Measurements from ENCODE around the gene ATP2A3. TPM values are rescaled to one million over a fixed set of nuclear protein-coding genes. Genes with fewer than 3 reads are reported as not detected.
"Not testable (repeated sequence)": the region's sequence is repeated elsewhere in the genome, so short reads cannot be mapped to it uniquely, and the experiment has no call there.

Gene ATP2A3
- total RNA-seq, 1 experiment from 2014 or later = 13.3 TPM

- Histone ChIP-seq H3K56ac (ENCODE audit: insufficient read length, low read depth, low read length) (no peak overlapping the region), H3K4ac (ENCODE audit: low read depth, low read length) (no peak overlapping the region)
Observed at GRCh38 chr17:3949418-3949817, 14.8 kb downstream of the ATP2A3 start.

GRCh38 chr17:3948551-3948950, 15.7 kb downstream of the ATP2A3 start:
- not testable (repeated sequence) for H3K79me2 ChIP-seq (ENCODE audit: insufficient read depth, low read length); H2AFZ ChIP-seq (ENCODE audit: low read length); H3K79me1 ChIP-seq (ENCODE audit: insufficient read depth, low read depth, low read length, poor library complexity, severe bottlenecking); DNase-seq; H4K5ac ChIP-seq (ENCODE audit: insufficient read length, low read depth, low read length); H3K27ac ChIP-seq (ENCODE audit: insufficient read length, low read depth, low read length); H2AK5ac ChIP-seq (ENCODE audit: insufficient read length, low read length); H3K4ac ChIP-seq (ENCODE audit: low read depth, low read length); H3K9me3 Mint-ChIP-seq; H4K8ac ChIP-seq (replicated peaks; ENCODE audit: insufficient read length, low read depth, low read length); H3K4me3 Mint-ChIP-seq; H3K27me3 ChIP-seq (ENCODE audit: insufficient read depth, low read length); H4K20me1 ChIP-seq (ENCODE audit: control insufficient read depth, insufficient read depth, insufficient read length); H3K9ac ChIP-seq (ENCODE audit: extremely low read depth, insufficient read length, low read length); H3T11ph ChIP-seq (ENCODE audit: low read length); H4K91ac ChIP-seq (ENCODE audit: insufficient read length, low read depth, low read length); H3K36me3 Mint-ChIP-seq (ENCODE audit: insufficient read depth in 1 of 3, low read depth in 3 of 3); H3K23me2 ChIP-seq (ENCODE audit: insufficient read length, low read depth, low read length, poor library complexity, severe bottlenecking); H2BK20ac ChIP-seq (ENCODE audit: low read depth, low read length, poor library complexity, severe bottlenecking); H3K56ac ChIP-seq (ENCODE audit: insufficient read length, low read depth, low read length); H3K23ac ChIP-seq (ENCODE audit: insufficient read length, low read depth, low read length); H2BK15ac ChIP-seq (ENCODE audit: low read depth, low read length); H2BK5ac ChIP-seq (ENCODE audit: insufficient read length, low read length); H2BK12ac ChIP-seq (ENCODE audit: insufficient read length, low read depth, low read length); H3K18ac ChIP-seq (ENCODE audit: insufficient read length, low read depth, low read length); H3K9me3 ChIP-seq (ENCODE audit: control insufficient read depth, low read depth, low read length); H3K4me2 ChIP-seq (ENCODE audit: insufficient read depth, insufficient read length, low read length); H2BK120ac ChIP-seq (ENCODE audit: low read depth, low read length, poor library complexity, severe bottlenecking); H3K4me1 ChIP-seq (ENCODE audit: insufficient read depth, low read length); H3K14ac ChIP-seq (ENCODE audit: insufficient read depth, low read length)
- H3K27me3 Mint-ChIP-seq (ENCODE audit: low read depth) = peaks cover 11% of the 10 kb centered on the region
- no CpG with 5 or more reads among the region's 3 CpGs for WGBS (ENCODE audit: extremely low coverage, insufficient read length, low lambda C conversion rate)
- peak overlapping the region in 1 of 3 experiments; percentile 67; a peak in 1 of 7 replicates for H3K27ac Mint-ChIP-seq
- H3K4me1 Mint-ChIP-seq = peaks cover 9 to 14% of the 10 kb centered on the region in 2 experiments

More at GRCh38 chr17:3949418-3949817, 14.8 kb downstream of the ATP2A3 start:
- H3K79me1 ChIP-seq (ENCODE audit: insufficient read depth, low read depth, low read length, poor library complexity, severe bottlenecking) = no peaks in the 10 kb centered on the region
- TF ChIP-seq CTCF (conservative IDR thresholded peaks at IDR 0.05) = no peak
- H3K23me2 ChIP-seq (ENCODE audit: insufficient read length, low read depth, low read length, poor library complexity, severe bottlenecking) = no peaks in the 10 kb centered on the region
- H2AFZ ChIP-seq (ENCODE audit: low read length) = no peak overlapping the region
- no peak overlapping the region for H3K23ac ChIP-seq (ENCODE audit: insufficient read length, low read depth, low read length)
- no peak overlapping the region for H3K4me3 Mint-ChIP-seq
- H3K79me2 ChIP-seq (ENCODE audit: insufficient read depth, low read length) = no peaks in the 10 kb centered on the region
- no peaks in the 10 kb centered on the region for H3K4me1 ChIP-seq (ENCODE audit: insufficient read depth, low read length)
- H2BK15ac ChIP-seq (ENCODE audit: low read depth, low read length) = no peak overlapping the region
- DNase-seq = no peak
- H3K4me2 ChIP-seq (ENCODE audit: insufficient read depth, insufficient read length, low read length) = no peak overlapping the region
- no peaks in the 10 kb centered on the region for H3K27me3 ChIP-seq (ENCODE audit: insufficient read depth, low read length)
- no peak overlapping the region for H2BK12ac ChIP-seq (ENCODE audit: insufficient read length, low read depth, low read length)
- no peaks in the 10 kb centered on the region for H3K9me3 ChIP-seq (ENCODE audit: control insufficient read depth, low read depth, low read length)
- H3K4me1 Mint-ChIP-seq = peaks cover 3 to 8% of the 10 kb centered on the region in 2 experiments; a peak in 3 of 4 replicates
- no peak overlapping the region for H4K8ac ChIP-seq (replicated peaks; ENCODE audit: insufficient read length, low read depth, low read length)
- H2BK5ac ChIP-seq (ENCODE audit: insufficient read length, low read length) = no peak overlapping the region
- H2BK20ac ChIP-seq (ENCODE audit: low read depth, low read length, poor library complexity, severe bottlenecking) = no peak overlapping the region
- no peaks in the 10 kb centered on the region for H3K36me3 Mint-ChIP-seq (ENCODE audit: insufficient read depth in 1 of 3, low read depth in 3 of 3)
- H3K27me3 Mint-ChIP-seq (ENCODE audit: low read depth) = peaks cover 2% of the 10 kb centered on the region
- H3K9me3 Mint-ChIP-seq = no peaks in the 10 kb centered on the region
- H4K5ac ChIP-seq (ENCODE audit: insufficient read length, low read depth, low read length) = no peak overlapping the region
- no peak overlapping the region for H2BK120ac ChIP-seq (ENCODE audit: low read depth, low read length, poor library complexity, severe bottlenecking)
- no peak overlapping the region for H2AK5ac ChIP-seq (ENCODE audit: insufficient read length, low read length)
- H3K18ac ChIP-seq (ENCODE audit: insufficient read length, low read depth, low read length) = no peak overlapping the region
- no peaks in the 10 kb centered on the region for H4K20me1 ChIP-seq (ENCODE audit: control insufficient read depth, insufficient read depth, insufficient read length)
- peak overlapping the region in 2 of 3 experiments; percentile 18 to 65; a peak in 2 of 7 replicates for H3K27ac Mint-ChIP-seq
- H4K91ac ChIP-seq (ENCODE audit: insufficient read length, low read depth, low read length) = no peak overlapping the region
- no peak overlapping the region for H3K9ac ChIP-seq (ENCODE audit: extremely low read depth, insufficient read length, low read length)
- WGBS (ENCODE audit: extremely low coverage, insufficient read length, low lambda C conversion rate) = no CpG with 5 or more reads among the region's 3 CpGs
- no peak overlapping the region for H3T11ph ChIP-seq (ENCODE audit: low read length)
- H3K27ac ChIP-seq (ENCODE audit: insufficient read length, low read depth, low read length) = no peak overlapping the region
- H3K14ac ChIP-seq (ENCODE audit: insufficient read depth, low read length) = no peak overlapping the region

All from H9 (cell line).